GM12872 (cell line): Measurements from ENCODE around the gene AIP.

ENCODE experiments used
- TF ChIP-seq, protein P1 (sequence below): IDR thresholded peaks from 3 replicates; pipeline ENCODE4 v1.5.1; 2011; ENCODE audit warnings: low read depth, mild to moderate bottlenecking, low read length, moderate library complexity; ENCODE audit not compliant: insufficient read depth

AIP gene

DNA sequence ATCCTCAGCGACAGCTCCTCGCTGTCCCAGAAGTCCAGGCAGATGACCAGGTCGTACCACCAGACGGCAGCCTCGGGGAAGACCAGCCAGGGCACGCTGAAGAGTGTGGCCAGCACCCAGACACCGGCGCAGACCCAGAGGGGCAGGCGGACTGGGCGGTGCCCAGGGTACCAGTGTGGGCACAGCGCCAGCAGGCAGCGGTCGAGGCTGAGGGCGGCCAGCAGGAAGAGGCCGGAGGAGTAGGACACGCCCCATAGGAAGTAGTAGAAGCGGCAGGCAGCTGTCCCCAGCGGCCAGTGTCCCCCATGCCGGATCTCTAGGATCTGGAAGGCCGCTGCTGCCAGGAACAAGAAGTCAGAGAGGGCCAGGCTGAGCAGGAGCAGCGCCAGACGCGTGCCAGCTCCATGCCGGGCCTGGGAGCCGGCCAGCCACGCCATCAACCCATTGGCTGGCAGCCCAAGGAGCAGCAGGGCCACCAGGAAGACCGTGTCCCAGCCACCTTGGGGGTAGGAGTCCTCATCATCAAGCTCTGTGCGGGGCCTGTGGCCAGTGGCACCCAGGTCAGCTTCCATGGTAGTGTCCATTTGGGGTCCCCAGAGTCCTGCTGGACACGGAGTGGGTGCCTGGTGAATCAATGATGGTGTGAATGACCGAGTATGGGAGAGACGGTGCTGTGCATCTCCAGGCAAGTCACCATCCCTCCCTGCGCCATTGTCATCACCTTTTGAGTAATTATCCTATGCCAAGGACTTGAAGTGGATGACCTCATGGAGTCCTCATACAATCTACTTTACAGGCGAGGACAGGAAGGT, 30.5 kb upstream of the AIP start, which contains the start of gene GPR152:
GPR152 (minus strand) TSS at position 589 of the 812 bp plus-strand sequence; CDS start at position 584, 5 bp downstream.
- TF ChIP-seq, protein P1, sequence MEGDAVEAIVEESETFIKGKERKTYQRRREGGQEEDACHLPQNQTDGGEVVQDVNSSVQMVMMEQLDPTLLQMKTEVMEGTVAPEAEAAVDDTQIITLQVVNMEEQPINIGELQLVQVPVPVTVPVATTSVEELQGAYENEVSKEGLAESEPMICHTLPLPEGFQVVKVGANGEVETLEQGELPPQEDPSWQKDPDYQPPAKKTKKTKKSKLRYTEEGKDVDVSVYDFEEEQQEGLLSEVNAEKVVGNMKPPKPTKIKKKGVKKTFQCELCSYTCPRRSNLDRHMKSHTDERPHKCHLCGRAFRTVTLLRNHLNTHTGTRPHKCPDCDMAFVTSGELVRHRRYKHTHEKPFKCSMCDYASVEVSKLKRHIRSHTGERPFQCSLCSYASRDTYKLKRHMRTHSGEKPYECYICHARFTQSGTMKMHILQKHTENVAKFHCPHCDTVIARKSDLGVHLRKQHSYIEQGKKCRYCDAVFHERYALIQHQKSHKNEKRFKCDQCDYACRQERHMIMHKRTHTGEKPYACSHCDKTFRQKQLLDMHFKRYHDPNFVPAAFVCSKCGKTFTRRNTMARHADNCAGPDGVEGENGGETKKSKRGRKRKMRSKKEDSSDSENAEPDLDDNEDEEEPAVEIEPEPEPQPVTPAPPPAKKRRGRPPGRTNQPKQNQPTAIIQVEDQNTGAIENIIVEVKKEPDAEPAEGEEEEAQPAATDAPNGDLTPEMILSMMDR = no peak

DNA sequence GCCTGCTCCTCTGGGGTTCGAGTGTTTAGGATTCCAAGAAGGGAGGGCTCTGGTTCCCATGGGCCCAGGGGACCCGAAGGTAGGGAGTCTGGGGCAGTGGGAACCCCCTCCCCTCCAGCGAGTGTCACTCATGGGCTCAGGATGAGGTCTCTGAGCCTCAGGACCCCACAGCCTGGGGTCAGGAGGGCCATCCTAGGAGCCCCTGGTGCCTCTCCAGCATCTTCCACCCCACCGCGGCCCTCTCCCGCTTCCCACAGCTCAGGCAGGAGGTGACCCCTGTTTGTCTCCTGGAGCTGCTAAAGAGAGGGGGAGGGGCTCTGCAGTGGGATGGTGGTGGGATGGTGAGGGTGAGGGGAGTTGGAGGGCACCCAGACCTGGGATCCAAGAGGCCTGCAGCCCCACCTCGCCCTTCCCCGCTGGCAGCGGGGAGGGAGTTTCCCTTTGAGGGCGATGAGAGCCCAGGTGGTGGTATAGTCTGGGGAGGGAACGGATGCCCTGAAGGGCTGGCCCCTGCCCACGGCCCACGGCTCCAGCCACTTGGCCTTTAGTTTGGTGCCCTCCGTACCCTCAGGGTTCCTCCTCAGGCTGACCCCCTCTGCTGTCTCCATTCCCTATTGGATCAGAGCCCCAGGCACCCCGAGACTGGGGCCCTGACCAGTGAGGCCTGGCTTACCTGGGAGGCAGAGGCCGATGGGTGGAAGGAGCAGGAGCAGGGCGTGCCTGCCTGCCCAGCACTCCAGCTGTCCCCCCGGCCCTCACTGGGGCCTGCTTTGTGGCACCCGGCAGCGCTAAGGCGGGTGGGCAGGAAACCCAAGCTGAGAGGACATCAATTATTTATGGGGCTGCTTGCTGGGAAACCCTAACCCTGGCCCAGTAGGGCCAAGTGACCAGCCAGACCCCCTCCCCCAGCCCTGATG, 28.8 kb upstream of the AIP start:
- TF ChIP-seq, protein P1 = no peak

DNA sequence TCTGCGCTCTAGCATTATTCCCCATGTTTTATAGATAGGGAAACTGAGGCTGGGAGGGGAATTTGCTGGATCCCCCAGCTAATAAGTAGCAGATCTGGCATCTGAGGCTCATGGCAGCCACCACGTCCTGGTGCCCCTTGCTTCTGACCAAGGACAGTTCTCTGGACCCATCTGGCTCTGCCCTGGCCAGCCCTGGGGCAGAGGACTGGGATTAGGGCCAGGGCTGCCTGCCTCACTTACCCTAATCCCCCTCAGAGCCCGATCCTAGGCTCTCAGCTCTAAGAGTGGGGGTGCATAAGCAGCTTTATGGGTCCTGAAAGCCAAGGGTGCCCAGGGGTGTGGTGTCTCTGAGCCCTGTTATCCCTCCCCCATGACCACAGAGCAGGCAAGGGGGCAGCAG, 27.8 kb upstream of the AIP start, which contains the start of gene CABP4:
CABP4 (plus strand) TSS at position 301 of the 400 bp plus-strand sequence; CDS start at position 371, 70 bp downstream.
- TF ChIP-seq, protein P1 = no peak

DNA sequence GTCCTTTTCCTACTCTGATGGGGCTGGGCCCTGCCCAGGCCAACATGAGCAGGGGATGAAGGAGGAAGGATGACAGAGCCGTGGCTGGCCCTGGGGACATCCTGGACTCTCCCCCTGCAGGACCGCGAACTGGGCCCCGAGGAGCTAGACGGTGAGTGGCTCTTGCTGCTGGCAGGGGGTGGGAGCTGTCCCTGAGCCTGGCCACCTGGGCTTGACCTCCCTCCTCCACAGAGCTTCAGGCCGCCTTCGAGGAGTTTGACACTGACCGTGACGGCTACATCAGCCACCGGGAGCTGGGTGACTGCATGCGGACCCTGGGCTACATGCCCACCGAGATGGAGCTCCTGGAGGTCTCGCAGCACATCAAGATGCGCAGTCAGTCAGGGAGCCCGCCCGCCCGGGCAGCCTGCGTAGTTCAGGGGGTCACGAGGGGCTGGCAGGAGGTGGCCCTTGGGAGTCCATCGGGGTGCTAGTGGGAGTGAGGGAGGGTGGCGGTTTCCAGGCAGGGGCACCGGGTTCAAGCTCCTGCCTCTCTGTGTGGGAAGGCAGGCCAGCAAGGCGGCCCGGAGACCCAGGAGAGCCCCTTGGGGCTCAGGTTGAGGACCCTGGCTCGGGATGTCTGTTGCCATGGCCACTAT, 26.6 kb upstream of the AIP start:
- TF ChIP-seq, protein P1 = no peak

DNA sequence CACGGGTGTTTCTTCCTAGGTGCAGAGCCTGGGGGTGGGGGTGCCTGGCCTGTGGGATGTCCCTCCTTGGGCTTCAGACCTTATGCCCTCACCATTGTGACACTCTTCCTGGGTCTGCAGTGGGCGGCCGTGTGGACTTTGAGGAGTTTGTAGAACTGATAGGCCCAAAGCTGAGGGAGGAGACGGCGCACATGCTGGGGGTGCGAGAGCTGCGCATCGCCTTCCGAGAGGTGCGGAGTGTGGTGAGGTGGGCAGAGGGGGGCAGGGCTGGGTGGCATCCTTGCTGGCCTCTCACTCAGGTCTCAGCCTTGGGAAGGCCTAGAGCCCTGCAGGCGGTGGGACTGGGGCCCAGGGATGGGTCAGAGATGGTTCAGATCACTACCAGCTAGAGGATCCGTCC, 25.4 kb upstream of the AIP start:
- TF ChIP-seq, protein P1 = no peak

DNA sequence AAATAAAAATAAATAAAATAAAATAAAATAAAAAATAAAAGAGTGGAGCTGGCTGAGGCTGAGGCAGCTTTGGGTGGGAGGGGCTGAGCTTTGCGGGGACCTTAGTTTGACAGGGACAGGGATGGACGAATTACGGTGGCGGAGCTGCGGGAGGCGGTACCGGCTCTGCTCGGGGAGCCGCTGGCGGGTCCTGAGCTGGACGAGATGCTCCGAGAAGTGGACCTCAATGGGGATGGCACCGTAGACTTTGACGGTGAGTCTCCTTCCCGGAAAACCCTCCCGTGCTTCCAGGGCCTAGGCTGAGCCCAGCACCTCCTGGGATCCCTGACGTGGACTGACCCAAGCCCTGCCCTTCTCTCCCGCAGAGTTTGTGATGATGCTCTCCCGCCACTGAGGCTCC, 24.6 kb upstream of the AIP start:
- TF ChIP-seq, protein P1 = no peak

DNA sequence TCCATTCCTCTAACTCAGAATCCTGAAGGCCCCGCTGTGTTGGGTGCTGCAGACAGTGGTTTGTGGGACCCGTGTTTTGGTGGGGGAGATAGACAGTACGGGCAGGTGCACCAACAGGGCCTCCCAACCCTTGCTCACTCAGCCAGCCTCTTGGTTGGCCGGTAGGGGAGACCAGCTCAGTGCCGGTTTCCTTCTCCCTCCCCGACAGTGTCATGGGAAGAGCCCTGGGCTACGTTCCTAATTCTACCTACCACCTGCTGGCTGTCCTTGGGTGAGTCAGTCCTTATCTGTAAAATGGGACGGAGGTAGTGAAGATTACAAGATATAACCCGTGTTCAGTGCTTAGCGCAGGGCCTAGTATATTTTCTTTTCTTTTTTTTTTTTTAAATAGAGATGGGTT, 19.6 kb upstream of the AIP start:
- TF ChIP-seq, protein P1 = no peak
